Measurements from ENCODE around the gene S1PR2. TPM values are rescaled to one million over a fixed set of nuclear protein-coding genes. Genes with fewer than 3 reads are reported as not detected.

S1PR2 gene
- total and polyA plus RNA-seq, 7 donors = 1.2 to 13.0 (median 7.1) TPM

DNA sequence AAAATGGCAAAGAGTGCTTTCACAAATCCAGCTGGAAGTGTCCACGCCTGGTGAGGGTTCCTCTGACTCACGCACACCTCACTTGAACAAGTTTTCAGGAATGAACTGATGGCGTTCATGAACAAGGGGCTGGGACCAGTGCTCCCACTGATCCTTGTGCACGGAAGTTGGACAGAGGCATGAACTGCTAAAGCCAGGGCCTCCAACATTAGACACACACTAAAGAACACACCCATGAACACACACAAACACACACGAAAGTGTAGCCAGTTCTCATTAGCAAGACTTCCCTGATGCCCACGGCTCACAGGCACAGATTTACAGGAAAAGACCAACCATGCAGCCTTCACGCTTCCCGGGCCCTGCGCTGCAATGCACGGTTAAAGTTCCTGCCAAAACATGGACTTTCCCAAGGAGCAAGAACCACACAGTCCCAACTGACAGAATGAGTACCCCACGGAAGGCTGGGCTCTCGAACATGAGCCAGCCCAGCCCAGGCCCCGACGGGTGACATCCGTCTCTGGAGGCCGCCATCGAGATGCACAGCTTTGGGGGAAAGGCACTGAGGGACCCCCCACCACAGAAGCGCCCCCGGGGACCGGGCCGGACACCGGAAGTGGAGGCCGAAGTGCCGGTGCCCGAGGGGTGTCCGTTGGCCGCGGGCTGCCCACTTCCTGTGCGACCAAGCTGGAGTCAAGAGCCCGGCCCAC lies 37.2 kb downstream of the S1PR2 start:
- no peaks in the 10 kb centered on the region for H3K27me3 ChIP-seq
- no peaks in the 10 kb centered on the region for H3K9me3 ChIP-seq
- intact Hi-C loops (cut with DNase I) = loop anchor here (1.0 to 10.0 kb wide), 2 partner anchors 57 to 141 kb away; partner anchors contain the start of genes ICAM3 and RAVER1
- peak overlapping the region; percentile 85 to 97 (median 88) for H3K27ac ChIP-seq
- H3K4me1 ChIP-seq = peaks cover 5 to 19% (median 18%) of the 10 kb centered on the region in 4 donors
- DNase-seq = no peak
- no peaks in the 10 kb centered on the region for H3K36me3 ChIP-seq
- TF ChIP-seq POLR2AphosphoS5 (IDR thresholded peaks at IDR 0.05) (no peak), EP300 (IDR thresholded peaks at IDR 0.05) (no peak), POLR2A (IDR thresholded peaks at IDR 0.05) (no peak), CTCF (IDR thresholded peaks at IDR 0.05) (no peak)
- 1% methylated on average over 30 of the region's 30 CpGs for WGBS, 2 donors
- H3K4me3 ChIP-seq = peak overlapping the region; percentile 63 to 92 (median 66)

- DNase-seq = no peak
- peak overlapping the region in 2 of 4 donors; percentile 87 to 88 for H3K27ac ChIP-seq
- intact Hi-C loops (cut with DNase I) = loop anchor here (10.0 kb wide), 1 partner anchor 142 kb away; the partner anchor contains the start of genes ICAM3 and RAVER1
- TF ChIP-seq POLR2AphosphoS5 (IDR thresholded peaks at IDR 0.05) (no peak), EP300 (IDR thresholded peaks at IDR 0.05) (no peak), POLR2A (IDR thresholded peaks at IDR 0.05) (no peak), CTCF (IDR thresholded peaks at IDR 0.05) (no peak)
- no peaks in the 10 kb centered on the region for H3K27me3 ChIP-seq
- no peaks in the 10 kb centered on the region for H3K9me3 ChIP-seq
- H3K36me3 ChIP-seq = no peaks in the 10 kb centered on the region
- 94% methylated on average over 6 of the region's 6 CpGs for WGBS, 2 donors
- no peak overlapping the region for H3K4me3 ChIP-seq
- H3K4me1 ChIP-seq = peaks cover 5 to 19% (median 18%) of the 10 kb centered on the region in 4 donors
Measured at GRCh38 chr19:10192922-10193321, 38.2 kb downstream of the S1PR2 start.

- intact Hi-C loops (cut with DNase I) = loop anchor here (10.0 kb wide), 1 partner anchor 143 kb away; the partner anchor contains the start of genes ICAM3 and RAVER1
- 85 to 88% methylated on average over 2 of the region's 2 CpGs for WGBS, 2 donors
- Histone ChIP-seq H3K4me1 (peaks cover 5 to 19% (median 18%) of the 10 kb centered on the region in 4 donors), H3K4me3 (no peak overlapping the region), H3K27me3 (no peaks in the 10 kb centered on the region), H3K36me3 (peaks cover 0 to 4% (median under 1%) of the 10 kb centered on the region in 4 donors), H3K27ac (no peak overlapping the region), H3K9me3 (no peaks in the 10 kb centered on the region)
- DNase-seq = no peak
- no peak for TF ChIP-seq CTCF (IDR thresholded peaks at IDR 0.05)
- no peak for TF ChIP-seq POLR2AphosphoS5 (IDR thresholded peaks at IDR 0.05)
- TF ChIP-seq EP300 (IDR thresholded peaks at IDR 0.05) = no peak
- TF ChIP-seq POLR2A (IDR thresholded peaks at IDR 0.05) = no peak
Measured at GRCh38 chr19:10191347-10191746, 39.8 kb downstream of the S1PR2 start.

GRCh38 chr19:10190026-10190425 lies 41.1 kb downstream of the S1PR2 start:
- Histone ChIP-seq H3K4me1 (peaks cover 4 to 16% (median 14%) of the 10 kb centered on the region in 4 donors), H3K36me3 (peaks cover 0 to 12% (median 6%) of the 10 kb centered on the region in 4 donors), H3K27ac (no peak overlapping the region), H3K9me3 (no peaks in the 10 kb centered on the region), H3K4me3 (no peak overlapping the region), H3K27me3 (no peaks in the 10 kb centered on the region)
- WGBS, 2 donors = 98% methylated on average over 5 of the region's 5 CpGs
- intact Hi-C loops (cut with DNase I) = loop anchor here (10.0 kb wide), 1 partner anchor 145 kb away; the partner anchor contains the start of genes ICAM3 and RAVER1
- TF ChIP-seq EP300 (IDR thresholded peaks at IDR 0.05) (no peak), POLR2A (IDR thresholded peaks at IDR 0.05) (no peak), CTCF (IDR thresholded peaks at IDR 0.05) (no peak), POLR2AphosphoS5 (IDR thresholded peaks at IDR 0.05) (no peak)
- DNase-seq = no peak
